SK-N-MC (cell line): Measurements from ENCODE around the gene ACSM2B.
"Not testable (repeated sequence)": the region's sequence is repeated elsewhere in the genome, so short reads cannot be mapped to it uniquely, and the experiment has no call there.

ENCODE experiments used
- DNase-seq: peaks from one replicate; pipeline ENCODE4 v3.0.0-alpha.2; 2011; ENCODE audit warnings: low read depth, low spot score
- H3K27ac ChIP-seq: fragments of 200-600 bp; sonication (generic); 2 replicates; pipeline ENCODE4 v1.5.1; 2016; ENCODE audit warnings: mixed run types
- H3K36me3 ChIP-seq: fragments of 200-600 bp; sonication (generic); 2 replicates; pipeline ENCODE4 v1.6.1; 2017; ENCODE audit warnings: antibody characterized with exemption, low read length, mixed read lengths; ENCODE audit not compliant: insufficient read depth
- H3K4me3 ChIP-seq: fragments of 200-600 bp; sonication (generic); 2 replicates; pipeline ENCODE4 v1.5.1; 2016
- H3K9ac ChIP-seq: fragments of 200-600 bp; sonication (generic); 2 replicates; pipeline ENCODE4 v1.8.0; 2017; ENCODE audit warnings: mixed run types, mixed read lengths; ENCODE audit not compliant: insufficient read length
- H3K9me3 ChIP-seq: fragments of 200-600 bp; sonication (generic); 2 replicates; pipeline ENCODE4 v1.6.1; 2017; ENCODE audit warnings: low read depth, mild to moderate bottlenecking, antibody characterized with exemption, low read length, moderate library complexity, mixed read lengths
- EZH2 ChIP-seq: fragments of 200-600 bp; sonication (generic); IDR thresholded peaks from one replicate; pipeline ENCODE4 v1.6.1; 2017; ENCODE audit warnings: antibody characterized with exemption
- FOXP2 ChIP-seq: optimal IDR thresholded peaks from 2 replicates; pipeline ENCODE3; 2011; ENCODE audit warnings: mild to moderate bottlenecking, moderate library complexity; ENCODE audit not compliant: insufficient read depth; ENCODE audit errors: extremely low read length, control extremely low read depth
- POLR2AphosphoS5 ChIP-seq: IDR thresholded peaks from 2 replicates; pipeline ENCODE4 v1.6.1; 2012; ENCODE audit warnings: mild to moderate bottlenecking, low read depth, low read length, borderline replicate concordance

The ACSM2B gene

GRCh38 chr16:20538687-20539086, 37.5 kb downstream of the ACSM2B start:
- no peaks in the 10 kb centered on the region for H3K9me3 ChIP-seq

GRCh38 chr16:20538181-20538580, 38.0 kb downstream of the ACSM2B start:
- H3K9ac ChIP-seq = no peak overlapping the region
- H3K36me3 ChIP-seq = no peaks in the 10 kb centered on the region
- no peak for TF ChIP-seq FOXP2
- TF ChIP-seq EZH2 = no peak
- no peak for TF ChIP-seq POLR2AphosphoS5
- no peak for DNase-seq
- no peak overlapping the region for H3K4me3 ChIP-seq
- H3K9me3 ChIP-seq = no peaks in the 10 kb centered on the region
- H3K27ac ChIP-seq = no peak overlapping the region

More at GRCh38 chr16:20538687-20539086, 37.5 kb downstream of the ACSM2B start:
- Histone ChIP-seq H3K9ac (no peak overlapping the region), H3K36me3 (no peaks in the 10 kb centered on the region), H3K27ac (no peak overlapping the region), H3K4me3 (no peak overlapping the region)
- TF ChIP-seq EZH2 (no peak), POLR2AphosphoS5 (no peak), FOXP2 (no peak)
- DNase-seq = no peak

- not testable (repeated sequence) for DNase-seq, H3K27ac ChIP-seq, H3K9ac ChIP-seq, H3K9me3 ChIP-seq, H3K4me3 ChIP-seq, H3K36me3 ChIP-seq
Observed at GRCh38 chr16:20536669-20537068, 39.5 kb downstream of the ACSM2B start.

DNA sequence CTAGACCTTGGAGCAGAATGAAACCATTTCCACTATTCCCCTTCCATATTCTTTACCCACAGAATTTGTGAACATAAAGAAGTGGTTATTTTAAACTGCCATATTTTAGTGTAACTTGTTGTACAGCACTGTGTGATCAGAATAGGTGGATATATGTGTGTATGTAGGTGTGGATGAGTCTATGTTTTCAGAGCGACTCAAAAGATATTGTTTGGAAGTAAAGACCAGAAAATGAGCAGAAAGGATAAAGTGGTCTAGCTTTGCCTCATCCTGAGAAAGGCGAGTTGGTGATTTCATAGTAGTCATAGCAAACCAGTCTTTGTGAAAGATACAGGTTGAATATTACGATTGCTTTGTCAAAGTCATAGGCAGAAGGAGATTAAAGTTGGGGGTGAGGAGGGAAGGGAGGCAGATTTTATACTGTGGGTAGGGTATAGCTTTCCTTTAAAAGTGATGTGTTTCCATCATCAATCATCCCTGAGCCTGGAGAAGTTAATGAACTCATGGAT, 43.8 kb downstream of the ACSM2B start:
- not testable (repeated sequence) for H3K9me3 ChIP-seq, DNase-seq, H3K4me3 ChIP-seq, H3K36me3 ChIP-seq, H3K27ac ChIP-seq, H3K9ac ChIP-seq

- not testable (repeated sequence) for DNase-seq
Observed at GRCh38 chr16:20531795-20532194, 44.4 kb downstream of the ACSM2B start.

GRCh38 chr16:20520103-20520502, 56.1 kb downstream of the ACSM2B start:
- no peak overlapping the region for H3K9ac ChIP-seq
- TF ChIP-seq FOXP2 (no peak), POLR2AphosphoS5 (no peak), EZH2 (no peak)
- no peak overlapping the region for H3K27ac ChIP-seq

More at GRCh38 chr16:20531795-20532194, 44.4 kb downstream of the ACSM2B start:
- not testable (repeated sequence) for H3K36me3 ChIP-seq, H3K27ac ChIP-seq, H3K9me3 ChIP-seq, H3K4me3 ChIP-seq, H3K9ac ChIP-seq

GRCh38 chr16:20519231-20519630, 56.9 kb downstream of the ACSM2B start:
- Histone ChIP-seq H3K27ac (no peak overlapping the region), H3K4me3 (no peak overlapping the region), H3K36me3 (no peaks in the 10 kb centered on the region), H3K9me3 (no peaks in the 10 kb centered on the region), H3K9ac (no peak overlapping the region)
- no peak for DNase-seq
- no peak for TF ChIP-seq EZH2
- TF ChIP-seq POLR2AphosphoS5 = no peak
- TF ChIP-seq FOXP2 = no peak

More at GRCh38 chr16:20520103-20520502, 56.1 kb downstream of the ACSM2B start:
- no peak overlapping the region for H3K4me3 ChIP-seq
- H3K36me3 ChIP-seq = no peaks in the 10 kb centered on the region
- DNase-seq = no peak
- no peaks in the 10 kb centered on the region for H3K9me3 ChIP-seq

- Histone ChIP-seq H3K36me3 (no peaks in the 10 kb centered on the region), H3K27ac (no peak overlapping the region), H3K4me3 (no peak overlapping the region), H3K9me3 (no peaks in the 10 kb centered on the region), H3K9ac (no peak overlapping the region)
- no peak for DNase-seq
- TF ChIP-seq POLR2AphosphoS5 = no peak
- TF ChIP-seq FOXP2 = no peak
- TF ChIP-seq EZH2 = no peak
Observed at GRCh38 chr16:20517149-20517548, 59.0 kb downstream of the ACSM2B start.

DNA sequence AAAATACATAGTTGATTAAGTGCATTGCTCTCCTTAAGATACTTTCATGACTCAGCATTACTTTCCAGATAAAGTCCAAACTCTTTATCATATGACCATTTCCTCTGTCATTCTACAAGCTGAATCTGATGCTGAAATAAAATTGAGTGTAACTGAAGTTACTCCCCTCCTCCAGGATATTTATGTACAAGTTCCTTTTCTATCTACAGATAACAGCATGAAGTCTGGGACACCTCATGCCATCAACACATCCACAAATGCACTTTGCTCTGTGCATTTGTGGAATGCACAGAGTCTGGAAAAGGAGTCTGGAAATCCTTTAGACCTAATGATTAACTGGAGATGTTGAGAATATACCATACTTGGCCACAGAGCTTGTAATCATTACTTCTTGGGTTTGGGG, 60.5 kb downstream of the ACSM2B start:
- Histone ChIP-seq H3K9ac (no peak overlapping the region), H3K36me3 (no peaks in the 10 kb centered on the region), H3K4me3 (no peak overlapping the region), H3K27ac (no peak overlapping the region), H3K9me3 (no peaks in the 10 kb centered on the region)
- no peak for DNase-seq
- TF ChIP-seq FOXP2 = no peak
- TF ChIP-seq EZH2 = no peak
- TF ChIP-seq POLR2AphosphoS5 = no peak
